Measurements from ENCODE around the gene MIA.
A peak's percentile ranks its signal among the peaks of the same experiment; 100 is the strongest.

The MIA gene

DNA sequence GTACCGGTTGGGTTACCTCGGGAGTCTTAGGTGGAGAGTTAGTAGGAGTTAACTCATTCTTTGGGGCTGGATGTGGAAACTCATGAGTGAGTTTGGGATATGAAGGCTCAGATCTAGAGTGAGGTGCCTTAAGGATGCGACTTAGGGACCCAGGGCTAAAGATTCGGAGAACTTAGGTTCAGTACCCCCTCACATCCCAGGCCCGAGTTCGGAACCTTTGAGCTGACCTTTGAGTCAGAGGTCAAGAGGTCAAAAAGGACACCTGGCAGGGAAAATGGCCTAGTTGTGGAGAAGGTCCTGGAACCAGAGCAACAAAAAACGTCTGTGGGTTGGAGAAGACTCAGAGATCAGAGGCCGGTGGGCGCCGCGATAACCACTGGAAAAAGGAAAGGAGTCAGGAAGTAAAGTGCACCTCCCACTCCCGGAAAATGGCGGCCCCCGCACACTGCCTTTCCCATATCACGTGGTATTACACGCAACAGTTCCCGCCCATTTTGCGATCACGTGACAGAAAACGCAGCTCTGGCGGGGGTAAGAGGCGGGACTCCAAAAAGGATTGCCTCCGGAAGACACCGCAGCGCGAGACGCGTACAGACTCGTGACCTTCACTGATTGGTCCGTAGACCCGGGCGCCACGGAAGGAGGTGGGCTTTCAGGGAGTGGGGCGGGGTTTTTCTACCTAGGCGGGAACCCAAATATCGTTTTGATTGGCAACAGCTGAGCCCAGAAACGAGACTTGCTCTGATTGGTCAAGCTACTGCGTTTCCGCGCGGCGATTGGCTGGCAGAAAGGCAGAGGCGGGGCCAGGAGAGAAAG lies 25.1 kb upstream of the MIA start, which contains the start of gene ACTMAP (continued):
- TF ChIP-seq, protein P1, sequence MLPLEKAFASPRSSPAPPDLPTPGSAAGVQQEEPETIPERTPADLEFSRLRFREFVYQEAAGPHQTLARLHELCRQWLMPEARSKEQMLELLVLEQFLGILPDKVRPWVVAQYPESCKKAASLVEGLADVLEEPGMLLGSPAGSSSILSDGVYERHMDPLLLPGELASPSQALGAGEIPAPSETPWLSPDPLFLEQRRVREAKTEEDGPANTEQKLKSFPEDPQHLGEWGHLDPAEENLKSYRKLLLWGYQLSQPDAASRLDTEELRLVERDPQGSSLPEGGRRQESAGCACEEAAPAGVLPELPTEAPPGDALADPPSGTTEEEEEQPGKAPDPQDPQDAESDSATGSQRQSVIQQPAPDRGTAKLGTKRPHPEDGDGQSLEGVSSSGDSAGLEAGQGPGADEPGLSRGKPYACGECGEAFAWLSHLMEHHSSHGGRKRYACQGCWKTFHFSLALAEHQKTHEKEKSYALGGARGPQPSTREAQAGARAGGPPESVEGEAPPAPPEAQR (tag by site-specific recombination; IDR thresholded peaks at IDR 0.05): peak; percentile 93
- TF ChIP-seq, protein P2, sequence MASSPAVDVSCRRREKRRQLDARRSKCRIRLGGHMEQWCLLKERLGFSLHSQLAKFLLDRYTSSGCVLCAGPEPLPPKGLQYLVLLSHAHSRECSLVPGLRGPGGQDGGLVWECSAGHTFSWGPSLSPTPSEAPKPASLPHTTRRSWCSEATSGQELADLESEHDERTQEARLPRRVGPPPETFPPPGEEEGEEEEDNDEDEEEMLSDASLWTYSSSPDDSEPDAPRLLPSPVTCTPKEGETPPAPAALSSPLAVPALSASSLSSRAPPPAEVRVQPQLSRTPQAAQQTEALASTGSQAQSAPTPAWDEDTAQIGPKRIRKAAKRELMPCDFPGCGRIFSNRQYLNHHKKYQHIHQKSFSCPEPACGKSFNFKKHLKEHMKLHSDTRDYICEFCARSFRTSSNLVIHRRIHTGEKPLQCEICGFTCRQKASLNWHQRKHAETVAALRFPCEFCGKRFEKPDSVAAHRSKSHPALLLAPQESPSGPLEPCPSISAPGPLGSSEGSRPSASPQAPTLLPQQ (tag by site-specific recombination; IDR thresholded peaks at IDR 0.05): peak; percentile 77
- TF ChIP-seq ZNF837 (tag by site-specific recombination; IDR thresholded peaks at IDR 0.05): no peak
- no peak for TF ChIP-seq ZNF423 (tag by site-specific recombination; IDR thresholded peaks at IDR 0.05)
- TF ChIP-seq ZNF600 (tag by site-specific recombination; IDR thresholded peaks at IDR 0.05): no peak
- no peak for TF ChIP-seq ZNF112 (tag by site-specific recombination; IDR thresholded peaks at IDR 0.05)
- peak; percentile 76; the same call in 1 of the 2 replicates for TF ChIP-seq ZNF175 (tag by site-specific recombination; IDR thresholded peaks at IDR 0.05)
- no peak for TF ChIP-seq ZNF157 (tag by site-specific recombination; IDR thresholded peaks at IDR 0.05)
- TF ChIP-seq ZBTB17 (tag by site-specific recombination; IDR thresholded peaks at IDR 0.05): peak; percentile 61
- no peak for TF ChIP-seq ZNF311 (tag by site-specific recombination; IDR thresholded peaks at IDR 0.05; ENCODE audit: borderline replicate concordance)
- TF ChIP-seq SALL2 (tag by site-specific recombination; IDR thresholded peaks at IDR 0.05; ENCODE audit: borderline replicate concordance): 0 out of 2 replicates have a peak, but pooled peaks have one; percentile 2
- peak; percentile 40; the same call in 1 of the 2 replicates for TF ChIP-seq ZNF623 (tag by site-specific recombination; IDR thresholded peaks at IDR 0.05)
- TF ChIP-seq BCL11A (tag by site-specific recombination; IDR thresholded peaks at IDR 0.05; ENCODE audit: low read depth): peak; percentile 100
- TF ChIP-seq, protein P3, sequence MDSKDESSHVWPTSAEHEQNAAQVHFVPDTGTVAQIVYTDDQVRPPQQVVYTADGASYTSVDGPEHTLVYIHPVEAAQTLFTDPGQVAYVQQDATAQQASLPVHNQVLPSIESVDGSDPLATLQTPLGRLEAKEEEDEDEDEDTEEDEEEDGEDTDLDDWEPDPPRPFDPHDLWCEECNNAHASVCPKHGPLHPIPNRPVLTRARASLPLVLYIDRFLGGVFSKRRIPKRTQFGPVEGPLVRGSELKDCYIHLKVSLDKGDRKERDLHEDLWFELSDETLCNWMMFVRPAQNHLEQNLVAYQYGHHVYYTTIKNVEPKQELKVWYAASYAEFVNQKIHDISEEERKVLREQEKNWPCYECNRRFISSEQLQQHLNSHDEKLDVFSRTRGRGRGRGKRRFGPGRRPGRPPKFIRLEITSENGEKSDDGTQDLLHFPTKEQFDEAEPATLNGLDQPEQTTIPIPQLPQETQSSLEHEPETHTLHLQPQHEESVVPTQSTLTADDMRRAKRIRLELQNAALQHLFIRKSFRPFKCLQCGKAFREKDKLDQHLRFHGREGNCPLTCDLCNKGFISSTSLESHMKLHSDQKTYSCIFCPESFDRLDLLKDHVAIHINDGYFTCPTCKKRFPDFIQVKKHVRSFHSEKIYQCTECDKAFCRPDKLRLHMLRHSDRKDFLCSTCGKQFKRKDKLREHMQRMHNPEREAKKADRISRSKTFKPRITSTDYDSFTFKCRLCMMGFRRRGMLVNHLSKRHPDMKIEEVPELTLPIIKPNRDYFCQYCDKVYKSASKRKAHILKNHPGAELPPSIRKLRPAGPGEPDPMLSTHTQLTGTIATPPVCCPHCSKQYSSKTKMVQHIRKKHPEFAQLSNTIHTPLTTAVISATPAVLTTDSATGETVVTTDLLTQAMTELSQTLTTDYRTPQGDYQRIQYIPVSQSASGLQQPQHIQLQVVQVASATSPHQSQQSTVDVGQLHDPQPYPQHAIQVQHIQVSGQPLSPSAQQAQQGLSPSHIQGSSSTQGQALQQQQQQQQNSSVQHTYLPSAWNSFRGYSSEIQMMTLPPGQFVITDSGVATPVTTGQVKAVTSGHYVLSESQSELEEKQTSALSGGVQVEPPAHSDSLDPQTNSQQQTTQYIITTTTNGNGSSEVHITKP (tag by site-specific recombination; IDR thresholded peaks at IDR 0.05): peak; percentile 27
- TF ChIP-seq ZNF2 (tag by site-specific recombination; IDR thresholded peaks at IDR 0.05): peak; percentile 94
- peak; percentile 89 for TF ChIP-seq ZNF660 (tag by site-specific recombination; IDR thresholded peaks at IDR 0.05)
- 0 out of 2 replicates have a peak, but pooled peaks have one; percentile 8 for TF ChIP-seq ZNF239 (tag by site-specific recombination; IDR thresholded peaks at IDR 0.05)
- peak; percentile 99 for TF ChIP-seq SCRT2 (tag by site-specific recombination; IDR thresholded peaks at IDR 0.05)
- TF ChIP-seq, protein P4, sequence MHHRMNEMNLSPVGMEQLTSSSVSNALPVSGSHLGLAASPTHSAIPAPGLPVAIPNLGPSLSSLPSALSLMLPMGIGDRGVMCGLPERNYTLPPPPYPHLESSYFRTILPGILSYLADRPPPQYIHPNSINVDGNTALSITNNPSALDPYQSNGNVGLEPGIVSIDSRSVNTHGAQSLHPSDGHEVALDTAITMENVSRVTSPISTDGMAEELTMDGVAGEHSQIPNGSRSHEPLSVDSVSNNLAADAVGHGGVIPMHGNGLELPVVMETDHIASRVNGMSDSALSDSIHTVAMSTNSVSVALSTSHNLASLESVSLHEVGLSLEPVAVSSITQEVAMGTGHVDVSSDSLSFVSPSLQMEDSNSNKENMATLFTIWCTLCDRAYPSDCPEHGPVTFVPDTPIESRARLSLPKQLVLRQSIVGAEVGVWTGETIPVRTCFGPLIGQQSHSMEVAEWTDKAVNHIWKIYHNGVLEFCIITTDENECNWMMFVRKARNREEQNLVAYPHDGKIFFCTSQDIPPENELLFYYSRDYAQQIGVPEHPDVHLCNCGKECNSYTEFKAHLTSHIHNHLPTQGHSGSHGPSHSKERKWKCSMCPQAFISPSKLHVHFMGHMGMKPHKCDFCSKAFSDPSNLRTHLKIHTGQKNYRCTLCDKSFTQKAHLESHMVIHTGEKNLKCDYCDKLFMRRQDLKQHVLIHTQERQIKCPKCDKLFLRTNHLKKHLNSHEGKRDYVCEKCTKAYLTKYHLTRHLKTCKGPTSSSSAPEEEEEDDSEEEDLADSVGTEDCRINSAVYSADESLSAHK (tag by site-specific recombination; IDR thresholded peaks at IDR 0.05): peak; percentile 83
- peak; percentile 96 for TF ChIP-seq ZNF324 (tag by site-specific recombination; IDR thresholded peaks at IDR 0.05)
- TF ChIP-seq ZNF670 (tag by site-specific recombination; IDR thresholded peaks at IDR 0.05; ENCODE audit: low read depth): no peak
- no peak for TF ChIP-seq ZNF433 (tag by site-specific recombination; IDR thresholded peaks at IDR 0.05; ENCODE audit: low read depth)
- no peak for TF ChIP-seq ZNF202 (tag by site-specific recombination; IDR thresholded peaks at IDR 0.05; ENCODE audit: borderline replicate concordance)
- TF ChIP-seq ZBTB8A (tag by site-specific recombination; IDR thresholded peaks at IDR 0.05): peak; percentile 39; the same call in 1 of the 2 replicates
- TF ChIP-seq, protein P5, sequence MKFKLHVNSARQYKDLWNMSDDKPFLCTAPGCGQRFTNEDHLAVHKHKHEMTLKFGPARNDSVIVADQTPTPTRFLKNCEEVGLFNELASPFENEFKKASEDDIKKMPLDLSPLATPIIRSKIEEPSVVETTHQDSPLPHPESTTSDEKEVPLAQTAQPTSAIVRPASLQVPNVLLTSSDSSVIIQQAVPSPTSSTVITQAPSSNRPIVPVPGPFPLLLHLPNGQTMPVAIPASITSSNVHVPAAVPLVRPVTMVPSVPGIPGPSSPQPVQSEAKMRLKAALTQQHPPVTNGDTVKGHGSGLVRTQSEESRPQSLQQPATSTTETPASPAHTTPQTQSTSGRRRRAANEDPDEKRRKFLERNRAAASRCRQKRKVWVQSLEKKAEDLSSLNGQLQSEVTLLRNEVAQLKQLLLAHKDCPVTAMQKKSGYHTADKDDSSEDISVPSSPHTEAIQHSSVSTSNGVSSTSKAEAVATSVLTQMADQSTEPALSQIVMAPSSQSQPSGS (tag by site-specific recombination; IDR thresholded peaks at IDR 0.05; ENCODE audit: low read depth): no peak
- TF ChIP-seq ZFHX2 (tag by site-specific recombination; conservative IDR thresholded peaks at IDR 0.05): peak; percentile 98
- peak; percentile 83; the same call in 1 of the 2 replicates for TF ChIP-seq ZNF404 (tag by site-specific recombination; IDR thresholded peaks at IDR 0.05)
- TF ChIP-seq ZNF560 (tag by site-specific recombination; IDR thresholded peaks at IDR 0.05; ENCODE audit: borderline replicate concordance): no peak
- TF ChIP-seq ZNF776 (tag by site-specific recombination; IDR thresholded peaks at IDR 0.05; ENCODE audit: borderline replicate concordance): no peak
- peak; percentile 78 for TF ChIP-seq ZNF184 (tag by site-specific recombination; IDR thresholded peaks at IDR 0.05)
